Upper lobe of left lung (tissue), 4 donors: ENCODE measurements around the gene C4orf50.

Experiments used
- CTCF ChIP-seq, 6 experiments: fragments of 450-650 bp in 4 of 6; fragments of 200-600 bp in 2 of 6; sonication (generic) in 2 of 6; IDR thresholded peaks; one replicate each; pipeline ENCODE4 v1.5.1; 2016 to 2019; ENCODE audit warnings: antibody characterized with exemption in 6 of 6
- POLR2A ChIP-seq, 4 donors: fragments of 450-650 bp; IDR thresholded peaks; one replicate each; pipeline ENCODE4 v1.5.1; 2016 to 2017; ENCODE audit warnings: antibody characterized with exemption in 4 of 4, mild to moderate bottlenecking in 2 of 4
- POLR2AphosphoS5 ChIP-seq, 2 donors: sonication (generic); formaldehyde crosslinking; IDR thresholded peaks; one replicate each; pipeline ENCODE4 v1.5.1; 2017; ENCODE audit warnings: antibody characterized with exemption in 2 of 2

GRCh38 chr4:5887361-5888221 lies 130.6 kb downstream of the C4orf50 start:
- TF ChIP-seq POLR2A (IDR thresholded peaks at IDR 0.05) (no peak), CTCF (IDR thresholded peaks at IDR 0.05) (no peak), POLR2AphosphoS5 (IDR thresholded peaks at IDR 0.05) (no peak)
